Nephron progenitor cell (in vitro differentiated cells): ENCODE measurements around the gene SYTL3.
A peak's percentile ranks its signal among the peaks of the same experiment; 100 is the strongest.
"Not testable (repeated sequence)": the region's sequence is repeated elsewhere in the genome, so short reads cannot be mapped to it uniquely, and the experiment has no call there.

Source experiments
- DNase-seq: peaks from one replicate; pipeline ENCODE4 v3.0.0; 2021
- H3K27ac Mint-ChIP-seq: 2 replicates; pipeline ENCODE4 v1.8.0; 2021; ENCODE audit warnings: mild to moderate bottlenecking, moderate library complexity, mixed read lengths
- H3K27me3 Mint-ChIP-seq: 2 replicates; pipeline ENCODE4 v1.8.0; 2021; ENCODE audit warnings: mild to moderate bottlenecking, low read depth, mixed read lengths; ENCODE audit not compliant: poor library complexity
- H3K36me3 Mint-ChIP-seq: 2 replicates; pipeline ENCODE4 v1.8.0; 2021; ENCODE audit warnings: low read depth, mixed read lengths
- H3K4me1 Mint-ChIP-seq: 2 replicates; pipeline ENCODE4 v1.8.0; 2021; ENCODE audit warnings: mixed read lengths
- H3K4me3 Mint-ChIP-seq: 2 replicates; pipeline ENCODE4 v1.8.0; 2021; ENCODE audit warnings: mild to moderate bottlenecking, moderate library complexity, mixed read lengths
- H3K9me3 Mint-ChIP-seq: 2 replicates; pipeline ENCODE4 v1.8.0; 2021; ENCODE audit warnings: mild to moderate bottlenecking, moderate library complexity, mixed read lengths
- TF ChIP-seq, protein P1 (sequence below): fragments of 200-600 bp; sonication (generic); IDR thresholded peaks from 2 replicates; pipeline ENCODE4 v1.5.0; 2021; ENCODE audit warnings: antibody characterized with exemption

Gene SYTL3

DNA sequence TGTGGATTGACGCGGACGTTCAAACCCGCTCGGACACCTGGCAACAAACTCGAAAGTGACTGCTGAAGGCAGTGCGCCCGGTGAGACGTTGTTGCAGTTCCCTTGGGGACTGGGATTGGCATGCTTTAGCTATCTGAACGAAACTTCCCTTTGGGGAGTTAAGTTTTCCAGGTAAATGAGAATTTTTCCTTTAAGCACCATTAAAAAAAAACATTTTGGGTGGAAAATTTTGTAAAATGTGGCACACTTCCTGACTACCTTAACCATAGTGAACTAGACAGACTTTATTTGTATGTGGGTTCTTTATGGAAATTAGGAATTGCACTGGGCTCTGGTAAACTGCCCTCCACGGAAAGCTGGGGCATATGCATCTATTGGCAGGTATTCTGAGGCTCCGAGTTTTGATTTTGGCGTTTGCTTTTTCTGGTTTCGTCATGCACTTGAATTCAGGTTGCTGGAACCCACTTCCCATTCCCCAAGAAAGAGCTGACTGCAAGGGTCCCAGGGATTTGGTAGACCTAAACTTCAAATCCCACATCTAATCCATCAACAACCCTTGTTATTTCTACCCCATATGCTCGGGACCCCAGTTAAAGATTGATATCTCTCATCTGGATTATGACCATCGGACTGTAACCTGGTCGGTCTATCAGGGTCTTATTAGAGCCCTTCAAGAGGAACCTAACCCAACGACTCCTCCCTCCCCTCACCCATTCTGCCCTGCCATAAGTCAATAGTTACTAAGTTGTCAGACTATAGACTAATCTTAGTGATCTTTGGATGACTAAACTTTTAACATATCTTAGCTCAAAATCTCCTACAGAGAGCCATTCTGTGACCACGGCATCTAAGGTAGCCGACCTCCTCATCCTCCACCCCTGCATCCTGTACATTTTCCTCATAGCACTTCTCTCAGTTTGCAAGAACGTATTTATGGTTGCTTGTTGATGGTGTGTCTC lies 4.5 kb upstream of the SYTL3 start:
- H3K9me3 Mint-ChIP-seq, result no peaks in the 10 kb centered on the region
- H3K4me3 Mint-ChIP-seq, result peak overlapping the region; percentile 90
- peaks cover 21% of the 10 kb centered on the region for H3K27me3 Mint-ChIP-seq
- H3K4me1 Mint-ChIP-seq, result peaks cover 52% of the 10 kb centered on the region
- no peak for DNase-seq
- H3K27ac Mint-ChIP-seq, result peak overlapping the region; percentile 36
- peaks cover 24% of the 10 kb centered on the region for H3K36me3 Mint-ChIP-seq
- TF ChIP-seq, protein P1, sequence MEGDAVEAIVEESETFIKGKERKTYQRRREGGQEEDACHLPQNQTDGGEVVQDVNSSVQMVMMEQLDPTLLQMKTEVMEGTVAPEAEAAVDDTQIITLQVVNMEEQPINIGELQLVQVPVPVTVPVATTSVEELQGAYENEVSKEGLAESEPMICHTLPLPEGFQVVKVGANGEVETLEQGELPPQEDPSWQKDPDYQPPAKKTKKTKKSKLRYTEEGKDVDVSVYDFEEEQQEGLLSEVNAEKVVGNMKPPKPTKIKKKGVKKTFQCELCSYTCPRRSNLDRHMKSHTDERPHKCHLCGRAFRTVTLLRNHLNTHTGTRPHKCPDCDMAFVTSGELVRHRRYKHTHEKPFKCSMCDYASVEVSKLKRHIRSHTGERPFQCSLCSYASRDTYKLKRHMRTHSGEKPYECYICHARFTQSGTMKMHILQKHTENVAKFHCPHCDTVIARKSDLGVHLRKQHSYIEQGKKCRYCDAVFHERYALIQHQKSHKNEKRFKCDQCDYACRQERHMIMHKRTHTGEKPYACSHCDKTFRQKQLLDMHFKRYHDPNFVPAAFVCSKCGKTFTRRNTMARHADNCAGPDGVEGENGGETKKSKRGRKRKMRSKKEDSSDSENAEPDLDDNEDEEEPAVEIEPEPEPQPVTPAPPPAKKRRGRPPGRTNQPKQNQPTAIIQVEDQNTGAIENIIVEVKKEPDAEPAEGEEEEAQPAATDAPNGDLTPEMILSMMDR, result no peak

- DNase-seq, result no peak
- Mint-ChIP-seq H3K27ac (no peak overlapping the region), H3K4me1 (peaks cover 42% of the 10 kb centered on the region), H3K27me3 (peaks cover 21% of the 10 kb centered on the region), H3K36me3 (peaks cover 15% of the 10 kb centered on the region), H3K9me3 (no peaks in the 10 kb centered on the region), H3K4me3 (peak overlapping the region; percentile 90)
- TF ChIP-seq, protein P1, result no peak
Measured at GRCh38 chr6:158646023-158646910, 3.6 kb upstream of the SYTL3 start.

DNA sequence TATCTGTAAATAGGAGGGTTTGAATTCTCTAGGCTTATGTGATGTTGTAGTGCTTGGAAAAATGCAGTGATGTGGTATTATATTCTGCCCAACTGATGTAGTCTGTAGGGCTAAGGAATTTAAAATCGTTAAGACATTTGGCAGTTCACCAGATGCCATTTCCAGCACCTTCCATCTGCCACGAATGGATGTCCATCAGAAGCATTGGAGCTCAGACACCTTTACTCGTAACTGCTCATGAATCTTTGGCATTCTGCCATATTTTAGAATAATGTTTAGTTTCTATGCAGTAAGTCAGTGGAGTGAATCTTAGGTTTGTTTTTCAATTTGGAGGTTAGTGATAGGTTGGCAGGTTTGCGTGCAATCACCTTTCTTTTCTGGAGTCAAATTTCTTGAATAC lies 2.4 kb upstream of the SYTL3 start:
- H3K27ac Mint-ChIP-seq, result no peak overlapping the region
- peaks cover 33% of the 10 kb centered on the region for H3K4me1 Mint-ChIP-seq
- H3K36me3 Mint-ChIP-seq, result peaks cover 6% of the 10 kb centered on the region
- H3K4me3 Mint-ChIP-seq, result no peak overlapping the region
- H3K27me3 Mint-ChIP-seq, result peaks cover 21% of the 10 kb centered on the region
- TF ChIP-seq, protein P1, result no peak
- no peak for DNase-seq
- H3K9me3 Mint-ChIP-seq, result no peaks in the 10 kb centered on the region

GRCh38 chr6:158648682-158649131 lies 1.1 kb upstream of the SYTL3 start:
- DNase-seq, result no peak
- no peaks in the 10 kb centered on the region for H3K9me3 Mint-ChIP-seq
- no peak overlapping the region for H3K27ac Mint-ChIP-seq
- TF ChIP-seq, protein P1, result no peak
- peaks cover 22% of the 10 kb centered on the region for H3K4me1 Mint-ChIP-seq
- H3K36me3 Mint-ChIP-seq, result no peaks in the 10 kb centered on the region
- peaks cover 24% of the 10 kb centered on the region for H3K27me3 Mint-ChIP-seq
- no peak overlapping the region for H3K4me3 Mint-ChIP-seq

DNA sequence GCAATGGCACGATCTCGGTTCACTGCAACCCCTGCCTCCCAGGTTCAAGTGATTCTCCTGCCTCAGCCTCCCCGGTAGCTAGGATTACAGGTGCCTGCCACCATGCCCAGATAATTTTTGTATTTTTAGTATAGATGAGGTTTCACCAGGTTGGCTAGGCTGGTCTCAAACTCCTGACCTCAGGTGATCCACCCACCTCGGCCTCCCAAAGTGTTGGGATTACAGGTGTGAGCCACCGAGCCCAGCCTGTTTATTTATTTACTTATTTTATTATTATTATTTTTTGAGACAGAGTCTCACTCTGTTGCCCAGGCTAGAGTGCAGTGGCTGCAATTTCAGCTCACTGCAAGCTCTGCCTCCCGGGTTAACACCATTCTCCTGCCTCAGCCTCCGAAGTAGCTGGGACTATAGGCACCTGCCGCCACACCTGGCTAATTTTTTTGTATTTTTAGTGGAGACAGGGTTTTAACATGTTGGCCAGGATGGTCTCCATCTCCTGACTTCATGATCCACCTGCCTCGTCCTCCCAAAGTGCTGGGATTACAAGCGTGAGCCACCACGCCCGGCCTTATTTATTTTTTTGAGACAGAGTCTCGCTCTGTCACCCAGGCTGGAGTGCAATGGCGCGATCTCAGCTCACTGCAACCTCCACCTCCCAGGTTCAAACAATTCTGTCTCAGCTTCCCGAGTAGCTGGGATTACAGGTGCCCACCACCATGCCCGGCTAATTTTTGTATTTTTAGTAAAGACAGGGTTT lies 2.3 kb downstream of the SYTL3 start:
- DNase-seq, H3K27ac Mint-ChIP-seq, H3K9me3 Mint-ChIP-seq, H3K36me3 Mint-ChIP-seq, H3K4me3 Mint-ChIP-seq, H3K27me3 Mint-ChIP-seq: not testable (repeated sequence)
- H3K4me1 Mint-ChIP-seq, result peaks cover 33% of the 10 kb centered on the region
